T-helper 1 cell treated with Interleukin-12 subunit alpha and Interleukin-12 subunit beta and Interleukin-4 antibody, amounts not matched to agents 30 ng/mL and 1 ng/mL, for 36 hours (primary cell): Measurements from ENCODE around the gene FHIT. TPM values are rescaled to one million over a fixed set of nuclear protein-coding genes. Genes with fewer than 3 reads are reported as not detected.

Experiments
- intact Hi-C: fragments of 100-400 bp; cut with micrococcal nuclease; formaldehyde crosslinking; loops from one replicate; pipeline ENCODE4 v1.15.1; 2024
- total RNA-seq: library from RNA; stranded (reverse); gene quantifications from 2 replicates; pipeline ENCODE4 v1.2.3, GENCODE V29; 2022

Gene FHIT
- total RNA-seq, 1 donor from 2014 or later: 40.4 TPM

DNA sequence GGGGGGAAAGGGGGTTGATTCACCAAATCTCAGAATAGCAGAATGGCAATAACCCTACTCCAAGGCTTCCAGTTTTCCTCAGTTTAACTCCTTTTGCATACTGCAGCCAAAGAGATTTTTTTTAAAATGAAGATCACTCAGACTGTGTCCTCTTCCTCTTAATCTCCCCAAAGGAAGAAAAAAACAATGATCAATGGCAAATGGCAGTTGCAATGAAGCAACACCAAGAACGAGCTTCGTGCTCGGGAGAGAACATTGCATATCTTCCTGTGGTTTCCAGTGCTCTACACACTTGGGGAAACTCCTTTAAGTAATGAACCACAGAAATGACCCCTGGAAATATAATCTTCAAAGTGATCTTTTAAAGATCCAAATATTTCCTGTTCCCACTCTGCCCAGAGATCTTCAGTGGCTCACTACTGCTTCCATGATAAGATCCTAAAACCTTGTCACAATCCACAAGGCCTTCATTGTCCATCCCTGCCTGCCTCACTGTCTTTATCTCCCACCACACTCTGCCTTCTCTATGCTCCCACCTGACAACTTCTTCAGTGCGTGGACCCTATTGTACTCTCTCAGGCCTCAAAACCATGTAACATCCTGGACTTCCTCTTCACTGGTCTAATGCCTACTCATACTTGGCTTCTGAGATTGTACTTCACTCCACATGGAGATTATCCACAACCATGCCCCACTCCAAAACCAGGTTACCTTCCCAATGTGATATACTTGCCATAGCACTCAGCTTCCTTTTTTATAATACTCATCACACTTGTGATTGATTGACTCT is 394.8 kb downstream of the FHIT start:
- intact Hi-C loops: no loop called here

DNA sequence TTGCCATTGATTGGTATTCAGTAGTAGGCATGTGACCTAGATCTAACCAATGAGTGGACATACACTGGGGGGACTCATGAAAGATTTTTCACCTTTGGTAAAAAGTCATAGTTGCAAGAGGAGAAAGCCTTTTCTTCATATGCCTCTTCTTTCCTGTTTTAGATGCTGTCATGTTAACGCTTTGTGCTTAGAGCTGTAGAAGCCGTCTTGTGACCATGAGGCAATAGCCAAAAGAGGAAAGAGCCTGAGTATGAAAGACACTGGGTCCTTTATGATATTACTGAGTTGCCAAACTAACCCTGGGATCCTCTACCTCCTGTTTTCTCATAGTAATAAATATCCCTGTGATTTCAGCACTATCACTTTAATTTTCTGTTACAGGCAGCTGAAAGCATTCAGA is 396.0 kb downstream of the FHIT start:
- intact Hi-C loops: no loop called here

DNA sequence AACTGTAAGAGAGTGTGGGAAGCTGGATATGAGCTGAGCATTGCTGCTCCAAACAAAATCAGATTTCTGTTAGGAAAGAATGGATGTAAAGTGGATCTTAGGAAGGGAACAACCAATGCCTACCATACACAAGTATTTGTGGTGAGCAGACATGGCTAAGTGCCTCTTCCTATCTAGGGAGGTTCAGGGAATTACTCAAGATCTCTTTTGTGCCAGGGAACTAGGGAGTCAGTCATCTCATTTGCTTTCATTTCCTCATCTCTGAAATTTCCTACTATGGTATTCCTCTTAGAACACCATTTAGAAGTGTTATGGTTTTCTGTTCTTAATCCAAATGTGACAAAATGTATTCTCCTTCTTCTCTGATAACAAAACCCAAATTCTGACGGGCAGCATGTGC is 396.5 kb downstream of the FHIT start:
- intact Hi-C loops: no loop called here

DNA sequence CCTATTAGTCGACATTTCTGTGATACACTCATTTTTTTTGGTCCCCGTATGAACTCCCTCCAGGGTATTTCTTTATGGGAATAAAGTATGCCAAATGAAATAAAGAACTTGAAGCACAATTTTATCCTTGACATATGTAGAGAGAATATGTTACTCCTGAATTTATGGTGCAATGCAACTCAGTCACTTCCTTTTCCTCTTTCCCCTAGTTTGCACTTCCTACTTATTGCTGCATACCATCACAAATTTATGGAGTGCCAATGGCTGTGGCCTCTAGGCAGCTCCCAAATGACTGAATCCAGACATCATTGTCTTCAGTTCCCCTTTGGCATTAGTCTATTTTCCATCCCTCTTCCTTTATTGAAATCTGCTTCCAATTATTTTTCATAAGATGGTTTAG is 403.5 kb downstream of the FHIT start:
- intact Hi-C loops: no loop called here

DNA sequence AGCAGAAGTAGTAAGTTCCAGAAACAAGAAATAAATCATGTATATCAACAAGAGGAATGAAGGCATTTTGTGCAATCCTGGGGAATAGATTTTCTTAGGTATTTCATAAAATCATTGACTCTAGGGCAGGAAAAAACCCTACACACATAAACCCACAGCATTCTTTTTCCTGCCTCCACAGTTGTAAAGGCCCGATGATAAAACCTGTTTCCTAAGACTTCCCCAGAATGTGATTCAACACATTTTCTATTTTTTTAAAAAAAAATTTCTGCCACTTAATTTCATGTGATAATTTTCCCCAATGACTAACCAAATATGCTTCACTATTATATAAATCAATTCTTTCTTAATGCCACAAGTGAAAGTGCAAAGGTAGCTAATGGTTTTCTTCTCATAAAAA is 407.0 kb downstream of the FHIT start:
- intact Hi-C loops: no loop called here

DNA sequence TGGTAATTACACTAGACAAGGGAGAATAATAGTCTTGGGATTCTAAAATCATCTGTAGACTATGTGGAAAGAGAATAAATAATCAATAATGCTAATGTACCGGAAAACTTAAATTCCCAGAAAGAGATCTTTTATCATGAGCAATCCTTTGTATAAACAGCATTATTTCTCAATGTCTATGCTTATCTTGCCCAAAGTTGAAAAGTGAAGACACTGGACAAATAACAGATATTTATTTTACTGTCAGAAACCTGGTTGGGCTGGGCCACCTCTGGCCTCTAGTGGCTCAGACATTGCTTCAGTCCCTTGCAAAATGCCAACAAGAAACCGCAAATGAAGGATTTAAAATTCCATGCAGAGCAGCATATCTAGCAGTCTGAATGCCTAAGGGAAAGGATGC is 409.9 kb downstream of the FHIT start:
- intact Hi-C loops: no loop called here

DNA sequence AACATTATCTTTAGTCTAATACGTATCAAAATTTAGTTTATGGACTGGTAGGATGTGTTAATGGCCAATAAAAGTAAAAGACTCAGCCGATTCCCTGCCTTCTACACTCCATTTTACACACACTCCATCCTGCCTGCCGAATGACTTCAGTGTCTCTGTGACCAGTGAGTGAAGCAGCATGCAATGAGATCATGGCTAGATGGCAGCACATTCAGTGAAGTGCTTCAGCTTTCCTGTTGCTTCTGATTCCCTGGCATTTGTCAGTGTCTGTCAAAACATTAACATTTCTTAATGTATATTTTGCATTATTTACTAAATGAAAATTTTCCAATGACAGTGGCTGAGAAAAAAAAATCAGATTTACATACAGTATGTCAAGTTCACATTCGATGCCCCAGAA is 412.0 kb downstream of the FHIT start:
- intact Hi-C loops: no loop called here

DNA sequence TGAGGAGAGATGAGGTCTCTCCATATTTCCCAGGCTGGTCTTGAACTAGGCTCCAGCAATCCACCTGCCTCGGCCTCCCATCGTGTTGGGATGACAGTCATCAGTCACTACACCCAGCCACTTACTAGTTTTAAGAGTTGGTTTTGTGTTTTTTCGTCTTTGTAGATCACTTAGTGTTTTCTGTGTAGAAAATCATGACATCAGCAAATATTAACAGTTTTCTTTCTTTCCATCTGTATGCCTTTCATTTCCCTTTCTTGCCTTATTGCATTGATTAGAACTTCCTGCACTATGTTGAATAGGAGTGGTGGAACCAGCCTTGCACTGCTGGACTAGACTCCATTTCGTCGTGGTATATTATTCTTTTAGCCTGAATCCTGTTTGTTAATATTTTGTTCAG is 415.5 kb downstream of the FHIT start:
- intact Hi-C loops: no loop called here

DNA sequence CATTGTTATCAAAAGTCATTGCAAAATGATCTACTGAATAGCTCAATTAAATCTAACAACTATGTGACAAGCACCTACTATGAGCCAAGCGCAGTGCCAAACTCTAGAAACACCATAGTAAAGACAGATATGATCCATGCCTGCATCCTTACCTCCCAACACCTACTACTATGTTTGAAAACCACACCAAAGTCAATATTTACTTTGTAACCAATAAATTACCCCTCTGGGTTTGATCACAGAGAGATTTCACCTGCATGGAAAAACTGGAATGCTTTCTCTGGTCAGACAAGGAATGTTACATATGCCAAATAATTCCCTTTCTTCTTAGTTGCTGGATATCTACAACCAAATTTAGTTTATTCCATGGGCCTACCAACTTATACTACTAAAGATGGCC is 422.2 kb downstream of the FHIT start:
- intact Hi-C loops: no loop called here

DNA sequence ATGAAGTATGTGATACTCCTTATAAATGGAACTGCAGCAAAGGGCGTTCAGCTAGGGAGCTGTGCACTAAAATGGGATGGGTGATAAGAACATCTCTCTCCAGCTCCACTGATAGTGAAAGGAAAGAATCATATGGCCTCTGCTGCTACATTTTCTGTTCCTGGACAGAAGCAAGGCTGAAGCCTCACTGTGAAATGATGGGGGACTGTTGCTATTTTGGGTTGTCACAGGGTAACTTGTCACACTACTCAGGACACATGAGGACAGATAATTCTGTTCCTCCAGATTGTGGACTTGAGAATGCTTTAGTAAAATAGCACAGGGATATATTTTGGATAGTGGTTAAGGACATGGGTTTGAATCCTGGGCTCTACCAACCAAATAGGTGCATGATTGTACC is 423.6 kb downstream of the FHIT start:
- intact Hi-C loops: no loop called here

DNA sequence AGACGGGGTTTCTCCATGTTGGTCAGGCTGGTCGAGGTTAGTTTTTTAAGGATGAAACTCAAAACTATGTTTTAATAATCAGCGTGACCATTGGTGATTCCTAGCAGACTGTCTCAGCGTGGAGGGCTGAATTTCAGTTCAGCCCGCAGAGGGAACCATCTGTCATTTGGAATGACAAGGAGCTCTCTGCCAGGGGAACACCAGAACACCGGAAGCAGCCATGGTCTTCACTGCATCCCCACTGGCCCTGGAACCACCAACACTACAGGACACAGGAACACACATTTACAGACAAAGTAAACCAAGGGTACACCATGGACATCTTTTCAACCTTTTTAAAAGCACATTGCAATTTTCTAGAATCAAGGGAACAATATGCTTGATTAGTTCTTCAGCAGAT is 424.7 kb downstream of the FHIT start:
- intact Hi-C loops: no loop called here

DNA sequence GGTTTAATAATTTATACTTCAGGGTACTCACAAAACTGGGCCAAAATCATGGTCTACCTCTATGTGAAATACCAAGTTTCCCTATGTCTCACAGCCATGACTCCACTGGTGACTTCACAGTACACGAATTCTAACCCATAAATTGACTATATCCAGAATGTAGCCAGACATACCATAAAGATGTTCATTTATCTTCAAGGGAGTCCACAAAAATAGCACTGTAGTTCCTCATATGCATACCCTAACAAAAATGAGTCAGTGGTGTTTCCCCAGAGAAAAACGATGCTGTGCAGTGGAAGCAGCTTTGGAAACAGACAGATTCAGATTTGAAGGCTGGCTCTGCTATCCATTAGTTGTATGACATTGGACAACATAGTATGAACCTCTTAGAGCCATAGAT is 438.8 kb downstream of the FHIT start:
- intact Hi-C loops: no loop called here

DNA sequence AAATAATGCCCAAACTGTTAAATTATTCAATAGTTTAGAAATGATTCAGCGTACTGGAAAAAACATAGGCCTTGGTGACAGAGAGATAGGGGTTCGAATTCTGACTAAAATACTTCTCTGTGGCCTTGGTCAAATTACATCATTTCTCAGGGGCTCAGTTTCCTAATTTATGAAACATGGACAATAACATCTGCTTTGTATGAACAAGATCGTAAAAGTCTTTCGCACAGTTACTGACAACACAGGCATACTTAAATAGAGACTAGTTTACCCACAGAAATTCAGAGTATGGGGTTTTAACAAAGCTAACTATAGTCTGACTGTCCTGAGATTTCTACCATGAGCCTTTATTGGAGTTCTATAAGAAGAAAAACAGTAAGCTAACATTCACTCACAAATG is 440.4 kb downstream of the FHIT start:
- intact Hi-C loops: no loop called here

DNA sequence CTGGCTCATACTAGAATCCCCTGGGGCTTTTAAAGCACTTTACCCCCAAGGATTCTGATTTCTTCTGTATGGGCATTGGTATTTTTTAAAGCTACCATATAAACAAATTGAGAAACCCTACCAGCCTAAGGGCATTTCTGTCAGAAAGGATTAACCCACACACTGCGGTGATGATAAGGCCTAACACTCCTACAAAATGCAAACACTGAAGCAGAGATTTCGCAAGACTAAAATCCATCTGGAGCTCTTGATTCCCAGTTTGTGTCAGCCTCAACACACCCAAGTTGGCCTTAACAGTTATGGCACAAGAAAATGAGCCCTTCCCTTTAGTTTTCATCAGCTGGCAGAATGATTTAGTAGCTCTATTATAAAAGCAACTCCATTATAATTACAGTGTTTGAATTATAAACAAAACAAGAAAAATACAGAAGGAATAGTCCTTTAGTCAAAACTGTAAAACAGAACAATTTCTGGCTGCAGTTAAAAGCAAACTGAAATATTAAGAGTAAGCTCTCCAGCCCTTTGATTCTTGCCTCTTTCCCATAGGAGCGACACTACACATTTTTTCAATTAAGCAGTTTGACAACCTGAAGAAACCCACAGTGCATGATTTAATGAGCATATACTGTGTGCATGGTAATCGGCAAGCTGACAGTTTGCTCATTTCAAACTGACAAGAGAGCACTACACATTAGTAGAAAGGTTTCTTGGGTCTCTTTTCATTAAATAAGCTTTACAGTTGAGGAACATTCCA is 441.2 kb downstream of the FHIT start:
- intact Hi-C loops: no loop called here

DNA sequence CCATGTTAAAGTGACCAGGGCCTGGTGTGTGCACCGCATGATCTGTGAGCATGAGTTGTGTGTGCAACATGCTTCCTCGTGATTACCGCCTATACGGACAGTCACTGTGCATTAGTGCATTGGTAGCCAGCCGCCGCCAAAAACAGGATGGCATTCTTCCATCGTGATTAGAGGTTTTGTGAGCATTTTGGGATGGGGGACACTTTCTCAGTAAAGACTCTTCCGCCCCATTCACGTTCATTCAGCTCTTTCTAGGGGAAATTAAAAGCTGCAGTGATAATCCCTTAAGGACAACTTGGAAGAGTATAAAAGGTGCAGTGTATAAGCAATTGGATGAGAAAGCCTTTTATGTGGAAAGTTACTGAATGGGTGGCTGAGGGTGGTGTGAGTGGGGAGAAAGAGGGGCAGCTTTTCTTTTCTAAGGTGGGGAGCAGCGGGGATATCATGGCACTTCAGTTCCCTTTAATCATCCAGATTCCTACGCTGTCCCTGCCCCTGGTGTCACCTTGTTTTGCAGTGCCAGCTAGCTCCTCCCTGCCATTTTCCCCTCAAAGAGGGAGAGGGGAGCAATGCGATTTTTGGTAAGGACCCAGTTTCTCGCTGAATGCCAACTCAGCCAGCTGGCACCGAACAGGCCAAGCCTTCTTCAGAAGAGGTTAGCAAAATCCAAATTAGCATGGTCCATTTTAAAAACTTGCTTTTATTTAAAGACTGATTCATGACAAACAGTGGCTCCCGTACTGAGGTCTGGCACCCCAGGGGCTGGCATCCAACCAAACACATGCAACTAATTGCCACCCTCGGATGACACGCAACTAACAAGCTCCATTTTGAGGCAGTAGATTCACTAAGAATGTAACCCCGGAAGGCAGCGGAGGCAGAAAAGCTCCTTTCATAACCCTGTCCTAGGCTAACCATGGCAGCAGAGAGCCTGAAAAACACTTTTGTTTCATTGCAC is 447.8 kb downstream of the FHIT start:
- intact Hi-C loops: no loop called here

DNA sequence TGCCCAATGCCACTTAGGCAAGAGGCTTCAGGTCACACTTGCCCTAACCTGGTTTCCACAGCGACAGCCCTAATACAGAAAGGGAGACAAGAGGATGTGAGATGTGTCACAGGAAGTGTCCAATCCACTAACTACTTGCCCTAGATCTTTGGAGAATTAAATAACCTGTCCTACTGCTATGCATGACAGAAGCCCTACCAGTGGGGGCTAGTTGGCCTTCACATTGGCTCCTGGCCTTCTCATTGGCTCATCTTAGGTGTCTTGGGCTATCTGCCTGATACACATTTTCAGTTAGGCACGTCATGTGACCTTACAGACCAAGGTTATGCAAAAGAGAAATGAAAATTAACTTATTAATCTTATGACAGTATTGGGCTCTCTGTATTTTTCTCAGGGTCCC is 449.9 kb downstream of the FHIT start:
- intact Hi-C loops: no loop called here

DNA sequence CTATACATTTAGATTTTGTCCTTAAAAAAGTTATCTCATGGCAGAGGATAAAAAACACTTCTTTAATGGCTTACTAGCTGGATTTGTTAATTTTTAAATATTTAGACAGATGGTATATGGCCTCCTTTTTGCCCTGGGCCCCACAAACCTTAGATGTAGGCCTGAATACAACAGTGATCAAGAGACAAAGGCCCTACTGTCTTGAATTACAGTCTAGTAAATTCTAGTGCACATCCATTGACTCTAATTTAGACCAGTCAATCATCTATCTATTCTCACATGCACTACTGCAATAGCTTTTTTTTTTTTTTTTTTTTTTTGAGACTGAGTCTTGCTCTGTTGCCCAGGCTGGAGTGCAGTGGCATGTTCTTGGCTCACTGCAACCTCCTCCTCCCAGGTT is 452.8 kb downstream of the FHIT start:
- intact Hi-C loops: no loop called here

DNA sequence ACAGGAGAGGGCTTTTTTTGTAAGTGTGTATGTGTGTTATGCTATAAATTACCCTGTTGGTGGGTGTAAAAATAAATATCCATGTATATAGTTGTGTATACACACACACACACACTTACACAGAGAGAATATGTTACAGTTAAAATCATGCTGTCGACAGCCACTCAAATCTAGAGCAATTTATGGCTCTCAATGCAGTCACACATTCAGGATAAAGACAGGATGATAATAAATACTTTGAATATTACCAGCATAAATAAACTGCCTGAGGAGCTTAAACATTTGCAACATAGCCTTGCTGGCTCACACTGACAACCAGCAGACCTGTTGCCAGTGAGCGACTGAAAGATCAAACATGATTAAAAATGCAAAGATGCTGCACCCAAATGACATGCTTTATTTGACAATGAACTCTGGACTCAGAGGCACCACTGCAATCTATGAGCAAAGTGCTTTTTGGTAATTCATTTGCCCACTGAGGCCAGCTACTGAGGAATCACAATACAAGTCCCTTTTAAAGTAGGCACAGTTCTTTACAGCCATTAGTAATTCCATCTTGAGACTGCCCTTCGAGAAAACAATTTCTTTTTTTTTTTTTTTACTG is 458.9 kb downstream of the FHIT start:
- intact Hi-C loops: no loop called here

DNA sequence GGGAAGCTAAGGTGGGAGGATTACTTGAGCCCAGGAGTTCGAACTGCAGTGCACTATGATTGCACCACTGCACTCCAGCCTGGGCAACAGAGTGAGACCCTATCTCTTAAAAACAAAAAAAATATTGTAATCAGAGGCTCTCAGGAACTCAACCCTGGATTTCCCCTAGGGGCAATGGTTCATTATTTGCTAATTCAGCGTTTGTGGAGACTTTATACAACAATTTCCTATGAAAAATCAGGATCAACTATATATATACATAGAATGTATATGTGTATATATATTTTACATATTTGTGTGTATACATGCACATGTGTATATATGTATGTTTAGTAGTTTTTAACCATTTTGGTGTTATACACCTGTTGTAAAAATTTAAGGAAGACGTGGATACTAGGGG is 463.1 kb downstream of the FHIT start:
- intact Hi-C loops: no loop called here

DNA sequence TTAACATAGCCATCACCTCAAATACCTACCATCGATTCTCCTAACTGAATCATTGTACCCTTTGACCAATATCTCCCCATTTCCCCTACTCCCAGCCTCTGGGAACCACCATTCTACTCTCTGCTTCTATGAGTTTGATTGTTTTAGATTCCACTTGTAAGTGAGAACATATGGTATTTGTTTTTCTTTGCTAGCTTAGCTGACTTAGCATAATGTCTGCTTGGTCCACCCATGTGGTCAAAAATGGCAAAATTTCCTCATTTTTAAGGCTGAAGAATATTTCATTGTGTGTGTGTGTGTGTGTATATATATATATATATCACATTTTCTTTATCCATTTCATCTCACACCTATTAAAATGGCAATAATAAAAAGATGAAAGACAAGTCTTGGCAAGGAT is 469.3 kb downstream of the FHIT start:
- intact Hi-C loops: no loop called here

DNA sequence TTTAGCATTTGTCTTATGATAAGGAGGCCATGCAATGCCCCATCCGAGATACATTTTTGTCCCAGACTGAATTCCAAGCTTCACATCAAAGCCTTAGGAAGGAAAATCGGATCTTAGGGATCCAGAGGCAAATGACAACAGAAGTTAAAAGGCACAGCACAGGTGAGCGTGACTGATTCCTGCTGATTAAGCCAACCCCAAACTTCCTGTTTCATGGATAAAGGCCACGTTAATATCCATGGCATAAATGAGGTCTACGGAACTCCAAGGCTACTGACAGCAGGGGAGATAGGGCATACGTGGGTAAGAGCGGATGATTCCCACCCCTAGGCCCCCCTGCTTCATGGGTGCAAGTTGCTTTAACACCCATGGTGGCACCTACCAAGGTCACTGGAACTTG is 471.6 kb downstream of the FHIT start:
- intact Hi-C loops: no loop called here

DNA sequence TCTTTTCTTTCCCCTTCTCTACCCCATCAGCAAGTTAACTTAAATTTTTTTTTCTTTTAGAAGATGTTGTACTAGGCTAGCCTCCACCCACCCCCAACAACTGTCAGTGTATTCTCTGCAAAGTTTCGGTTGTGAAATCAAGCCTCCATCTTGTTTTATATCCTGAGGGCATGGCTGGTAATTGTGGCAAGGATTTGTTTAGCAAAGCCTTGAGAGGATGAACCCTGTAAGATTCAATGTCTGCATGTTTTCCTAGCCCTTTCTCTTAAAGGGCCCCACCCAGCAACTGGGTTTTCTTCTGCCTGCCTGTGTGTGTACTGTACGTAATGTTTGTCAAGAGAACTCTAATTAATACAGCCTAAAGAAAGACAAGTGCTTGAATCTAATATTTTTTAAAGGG is 475.3 kb downstream of the FHIT start:
- intact Hi-C loops: no loop called here
